ENCODE measurements around the gene AQP12B.
"Not testable (repeated sequence)": the region's sequence is repeated elsewhere in the genome, so short reads cannot be mapped to it uniquely, and the experiment has no call there.

AQP12B gene

DNA sequence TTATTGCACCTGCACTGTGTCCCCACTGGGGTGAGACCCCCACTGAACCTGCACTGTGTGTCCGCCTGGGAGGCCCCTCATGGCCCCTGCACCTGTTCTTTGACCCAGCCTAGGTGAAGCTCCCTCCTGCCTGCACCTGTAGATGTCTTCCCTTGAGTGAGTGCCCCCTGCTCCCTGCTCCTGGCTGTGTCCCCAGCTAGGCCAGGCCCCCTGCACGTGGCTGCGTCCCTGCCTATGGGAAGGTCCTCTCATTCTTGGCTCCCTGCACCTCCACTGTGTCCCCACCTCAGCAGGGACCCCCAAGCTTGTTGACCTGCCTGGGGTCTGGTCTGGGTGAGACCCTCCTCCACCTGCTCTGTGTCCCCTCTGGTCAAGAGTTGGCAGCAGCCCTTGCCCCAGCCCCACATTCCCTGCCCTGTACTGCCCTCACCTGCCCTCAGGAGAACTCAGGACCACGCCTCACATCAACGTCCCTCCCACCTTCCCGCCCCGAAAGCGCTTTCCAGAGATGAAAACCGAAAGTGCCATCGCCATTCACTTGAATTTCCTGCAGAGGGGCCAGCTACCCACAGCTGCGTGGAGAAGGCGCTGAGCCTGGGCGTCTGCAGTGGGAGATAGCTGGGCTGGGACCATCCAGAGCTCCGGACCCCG lies 769 bp upstream of the AQP12B start:
- DNase-seq (ENCODE audit: low read depth): not testable (repeated sequence)

GRCh38 chr2:240680185-240680584 lies 2.5 kb downstream of the AQP12B start:
- not testable (repeated sequence) for DNase-seq (ENCODE audit: low read depth)

GRCh38 chr2:240678909-240679308 lies 3.8 kb downstream of the AQP12B start:
- not testable (repeated sequence) for DNase-seq (ENCODE audit: low read depth)

DNA sequence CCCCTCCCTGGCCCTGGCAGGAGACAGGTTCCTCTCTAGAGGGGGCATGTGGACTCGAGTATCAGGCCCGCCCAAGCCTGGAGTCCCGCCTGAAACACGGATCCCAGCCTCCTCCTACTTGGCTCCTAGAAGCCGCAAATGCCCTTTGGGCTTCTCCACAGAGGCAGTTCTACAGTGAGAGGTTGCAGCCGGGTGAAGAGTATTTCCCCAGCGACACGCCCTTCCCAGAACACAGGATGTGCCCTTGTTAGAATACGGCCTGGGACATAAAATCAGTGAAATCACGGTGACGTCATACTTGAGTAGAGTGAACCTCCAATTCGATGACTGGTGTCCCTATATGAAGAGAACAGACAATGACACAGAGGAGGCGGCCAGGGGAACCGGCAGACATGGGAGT lies 4.6 kb downstream of the AQP12B start:
- DNase-seq (ENCODE audit: low read depth): not testable (repeated sequence)

GRCh38 chr2:240675345-240675744 lies 7.3 kb downstream of the AQP12B start:
- DNase-seq (ENCODE audit: low read depth): not testable (repeated sequence)

DNA sequence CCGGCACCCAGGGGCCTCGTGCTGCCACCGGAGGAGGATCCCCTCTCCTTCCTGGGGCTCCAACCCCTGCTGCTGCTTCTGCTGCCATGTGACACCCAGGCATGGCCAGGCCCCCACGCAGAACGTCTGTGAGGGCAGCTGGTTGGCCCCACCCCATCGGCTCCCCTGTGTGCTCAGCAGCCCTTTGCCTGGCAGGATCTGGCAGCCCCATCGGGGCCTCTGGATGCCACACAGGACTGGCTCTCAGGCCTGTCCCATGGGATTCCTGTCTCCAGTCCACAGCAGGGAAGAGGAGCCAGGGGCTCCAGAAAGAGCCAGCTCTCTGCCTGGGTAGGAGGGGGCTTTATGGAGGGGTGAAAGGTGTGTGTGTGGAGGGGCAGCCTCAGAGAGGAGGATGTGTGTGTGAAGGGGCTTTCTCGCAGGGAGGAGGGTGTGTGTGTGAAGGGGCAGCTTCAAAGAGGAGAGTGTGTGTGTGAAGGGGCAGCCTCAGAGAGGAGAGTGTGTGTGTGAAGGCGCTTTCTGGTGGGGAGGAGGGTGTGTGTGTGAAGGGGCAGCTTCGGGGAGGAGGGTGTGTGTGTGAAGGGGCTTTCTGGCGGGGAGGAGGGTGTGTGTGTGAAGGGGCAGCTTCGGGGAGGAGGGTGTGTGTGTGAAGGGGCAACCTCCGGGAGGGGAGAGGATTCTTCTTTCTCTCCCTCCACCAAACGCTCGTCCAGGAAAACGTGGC lies 8.1 kb downstream of the AQP12B start:
- not testable (repeated sequence) for DNase-seq (ENCODE audit: low read depth)

DNA sequence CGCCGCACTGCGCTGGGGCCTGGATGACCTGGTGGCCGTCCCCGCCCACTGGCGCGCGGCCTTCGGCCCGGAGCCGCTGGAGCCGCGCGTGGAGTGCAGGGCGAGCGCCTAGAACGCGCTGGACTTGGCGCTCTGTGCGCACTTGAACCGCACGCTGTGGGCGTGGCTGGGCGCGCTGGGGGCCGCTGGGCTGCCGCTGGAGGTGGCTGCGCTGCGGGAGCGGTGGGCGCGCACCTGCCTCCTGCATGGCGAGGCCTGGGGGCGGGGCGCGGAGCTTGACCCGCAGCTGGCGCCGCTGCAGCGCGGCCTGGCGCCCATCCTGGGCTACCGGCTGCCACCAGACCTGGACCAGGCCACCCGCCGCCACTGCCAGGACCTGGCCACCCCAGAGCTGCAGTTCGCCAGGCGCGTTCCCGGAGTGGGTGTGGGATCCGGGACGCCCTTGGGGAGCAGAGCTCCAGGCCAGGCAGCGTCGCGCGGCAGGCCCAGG lies 9.9 kb downstream of the AQP12B start:
- DNase-seq (ENCODE audit: low read depth): no peak

DNA sequence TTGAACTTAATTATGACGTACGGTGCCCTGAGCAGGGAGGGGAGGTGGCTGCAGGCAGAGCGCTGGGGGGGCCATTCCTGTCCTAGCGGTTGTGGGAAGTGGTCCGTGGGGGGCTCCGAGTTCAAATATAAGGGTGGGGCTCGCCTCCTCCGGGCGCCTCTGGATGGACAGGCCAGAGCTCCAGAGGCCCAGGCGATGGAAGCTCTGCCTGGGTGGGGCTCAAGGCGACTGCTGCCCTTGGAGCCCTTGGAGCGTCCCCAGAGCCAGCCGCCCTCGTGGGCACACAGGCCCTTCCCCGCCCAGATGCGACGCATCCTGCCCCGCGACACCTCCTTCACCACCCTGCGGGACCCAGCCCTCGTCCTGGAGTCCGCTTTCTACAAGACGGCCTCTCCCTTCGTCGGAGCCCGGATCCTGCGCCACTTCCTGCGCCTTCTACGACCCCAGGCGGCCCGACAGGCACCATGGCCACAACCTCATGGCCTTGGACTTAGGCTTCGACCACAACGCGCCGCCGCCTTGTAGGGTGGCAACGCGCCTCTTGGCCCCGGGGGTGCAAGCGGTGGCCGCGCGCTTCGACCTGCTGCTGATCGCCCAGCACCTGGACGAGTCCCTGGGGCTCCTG lies 10.5 kb downstream of the AQP12B start:
- DNase-seq (ENCODE audit: low read depth): no peak

- no peak for DNase-seq (ENCODE audit: low read depth)
These were observed 11.7 kb downstream of the AQP12B start for GRCh38 chr2:240670950-240671349.

- DNase-seq (ENCODE audit: low read depth): no peak
These were observed 12.3 kb downstream of the AQP12B start for GRCh38 chr2:240670402-240670801.

GRCh38 chr2:240664622-240665021 lies 18.1 kb downstream of the AQP12B start:
- DNase-seq (ENCODE audit: low read depth): no peak

GRCh38 chr2:240663546-240664190 lies 19.0 kb downstream of the AQP12B start:
- no peak for DNase-seq (ENCODE audit: low read depth)

DNA sequence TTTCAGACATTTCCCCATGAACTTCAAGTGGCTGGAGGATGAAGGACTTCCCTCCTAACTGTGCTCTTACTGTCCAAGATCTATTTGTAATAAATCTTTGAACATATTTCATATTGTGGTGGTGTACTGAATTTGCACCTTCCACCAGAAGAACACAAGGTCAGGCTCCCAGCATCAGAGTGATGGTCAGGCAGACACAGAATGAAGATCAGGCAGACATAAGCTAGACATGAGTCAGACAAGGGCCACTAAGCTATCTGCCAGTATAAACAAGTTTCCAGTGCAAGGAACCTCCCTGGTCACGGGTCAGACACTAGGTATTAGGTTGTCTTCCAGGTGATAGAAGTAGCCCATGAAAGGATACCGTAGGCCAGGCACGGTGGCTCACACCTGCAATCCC lies 20.0 kb downstream of the AQP12B start:
- no peak for DNase-seq (ENCODE audit: low read depth)

GRCh38 chr2:240659883-240660282 lies 22.8 kb downstream of the AQP12B start:
- DNase-seq (ENCODE audit: low read depth): not testable (repeated sequence)

DNA sequence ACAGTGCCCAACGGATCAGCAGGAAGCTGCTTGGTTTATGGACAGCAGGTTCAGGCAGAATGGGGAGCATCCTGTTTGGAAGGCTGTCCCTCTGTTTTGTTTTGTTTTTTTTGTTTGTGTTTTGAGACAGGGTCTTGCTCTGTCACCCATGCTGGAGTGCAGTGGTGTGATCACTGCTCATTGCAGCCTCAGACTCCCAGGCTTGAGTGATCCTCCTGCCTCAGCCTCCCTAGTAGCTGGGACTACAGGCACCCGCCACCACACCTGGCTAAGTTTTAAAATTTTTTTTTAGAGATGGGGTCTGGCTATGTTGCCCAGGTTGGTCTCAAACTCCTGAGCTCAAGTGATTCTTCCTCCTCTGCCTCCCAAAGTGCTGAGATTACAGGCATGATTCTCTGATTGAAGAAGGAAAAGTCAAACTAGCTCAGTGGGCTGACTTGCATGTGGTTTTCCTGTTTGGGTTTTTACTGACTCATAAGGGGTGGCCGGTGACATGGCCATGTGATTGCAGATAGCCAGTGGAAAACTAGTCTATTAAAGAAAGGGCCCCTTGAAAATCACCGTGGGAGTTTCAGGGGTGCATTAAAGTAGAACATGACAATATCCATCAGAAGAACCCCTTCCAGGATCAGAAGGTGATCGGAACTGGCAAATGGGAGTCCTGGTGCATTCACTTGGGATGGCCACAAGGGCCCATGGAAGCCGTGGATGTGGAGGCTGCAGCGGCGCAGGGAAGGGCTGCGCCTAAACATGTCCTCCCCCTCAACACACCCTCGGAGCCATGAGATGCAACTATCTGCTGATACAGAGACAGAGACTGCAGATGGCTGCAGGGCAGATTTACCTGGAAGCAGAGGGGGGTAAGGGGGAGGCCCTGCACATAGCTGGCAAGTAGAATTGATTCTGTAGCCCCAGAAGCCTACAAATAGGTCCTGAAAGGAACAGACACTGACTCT lies 26.5 kb downstream of the AQP12B start:
- DNase-seq (ENCODE audit: low read depth): no peak

DNA sequence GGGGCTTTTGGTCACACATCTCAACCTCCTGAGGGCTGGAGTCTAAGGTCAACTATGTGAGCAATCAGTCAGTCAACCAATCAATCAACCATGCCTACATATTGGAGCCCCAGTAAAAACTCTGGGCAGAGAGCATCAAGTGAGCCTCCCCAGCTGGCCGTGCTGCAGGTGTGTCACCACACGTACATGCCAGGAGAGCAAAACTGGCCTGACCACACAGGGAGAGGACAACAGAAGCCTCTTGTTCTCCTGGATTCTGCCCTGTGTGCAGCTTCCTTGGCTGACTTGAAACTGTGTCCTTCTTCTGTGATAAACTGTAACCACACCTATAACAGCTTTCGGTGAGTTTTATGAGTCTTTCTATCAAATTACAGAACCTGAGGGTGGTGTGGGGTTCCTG lies 31.5 kb downstream of the AQP12B start:
- no peak for DNase-seq (ENCODE audit: low read depth)

DNA sequence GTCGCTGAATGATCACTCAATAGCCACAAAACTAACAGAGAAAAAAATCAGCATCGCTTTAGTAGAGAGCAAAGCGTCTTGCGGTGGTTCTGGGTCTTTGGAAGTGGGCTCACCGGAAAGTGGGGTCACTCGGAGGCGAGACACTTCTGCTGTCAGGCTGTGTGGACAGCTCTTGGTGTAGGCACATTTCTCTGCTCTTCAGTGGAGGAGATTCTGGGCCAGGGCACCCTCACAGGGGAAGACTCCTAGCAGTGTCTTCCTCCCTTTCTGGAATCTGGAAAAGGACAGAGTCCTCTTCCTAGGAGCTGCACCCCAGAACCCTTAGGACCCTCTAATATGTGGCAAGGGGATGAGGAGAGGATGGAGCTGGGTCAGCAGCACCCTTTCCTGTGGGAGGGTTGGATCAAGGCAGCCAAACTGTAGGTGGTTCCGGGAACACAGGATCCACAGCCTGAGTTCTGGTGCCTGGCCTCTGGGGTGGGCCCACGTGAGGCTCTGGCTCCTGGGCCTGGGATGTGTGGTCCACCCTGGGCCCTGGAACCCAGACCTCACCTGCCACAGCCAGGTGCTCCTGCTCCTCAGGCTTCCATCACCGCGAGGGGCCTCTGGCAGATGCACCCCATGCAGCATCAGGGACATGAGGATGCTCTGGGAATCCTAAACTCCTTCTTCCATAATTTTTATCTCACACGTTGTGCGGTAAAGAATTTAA lies 32.3 kb downstream of the AQP12B start:
- DNase-seq (ENCODE audit: low read depth): no peak

GRCh38 chr2:240649331-240649730 lies 33.4 kb downstream of the AQP12B start:
- DNase-seq (ENCODE audit: low read depth): no peak

DNA sequence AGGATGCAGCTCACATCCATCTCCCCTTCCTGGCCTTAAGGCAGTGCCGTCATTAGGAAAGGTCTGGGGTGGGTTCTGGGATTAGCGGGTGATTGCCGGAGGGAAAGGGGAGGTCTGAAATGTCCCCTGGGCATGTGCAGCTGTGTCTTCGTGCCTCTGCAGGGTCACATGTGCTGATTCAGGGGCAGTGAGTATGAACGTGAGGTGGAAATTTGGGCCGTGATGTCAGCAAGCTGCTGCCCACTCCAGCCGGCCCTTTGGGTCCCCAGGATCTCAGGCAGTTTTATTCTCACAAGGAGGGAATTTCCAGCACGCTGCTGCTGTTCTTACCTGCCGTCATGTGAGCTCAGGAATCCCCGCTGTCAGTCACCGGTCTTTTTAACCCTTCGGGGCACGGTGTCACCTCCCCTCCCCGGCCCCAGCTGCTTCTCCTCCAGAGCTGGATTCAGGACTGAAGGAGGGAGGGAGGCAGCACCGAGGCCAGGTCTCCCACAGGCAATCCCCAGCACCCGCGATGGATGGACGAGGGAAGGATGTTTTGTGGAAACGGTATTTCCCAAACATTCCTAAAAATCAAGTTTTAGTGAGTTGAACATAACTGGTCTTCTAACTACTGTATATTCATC lies 33.9 kb downstream of the AQP12B start:
- DNase-seq (ENCODE audit: low read depth): no peak

- DNase-seq (ENCODE audit: low read depth): no peak
These were observed 34.5 kb downstream of the AQP12B start for GRCh38 chr2:240648155-240648649.
